HG02642 (cell line): Measurements from ENCODE around the gene NUP210.
"Not testable (repeated sequence)": the region's sequence is repeated elsewhere in the genome, so short reads cannot be mapped to it uniquely, and the experiment has no call there.

ENCODE experiments used
- ATAC-seq: cut with Tn5 transposase; IDR thresholded peaks from one replicate; pipeline ENCODE4 v1.9.1; 2021; ENCODE audit warnings: mild to moderate bottlenecking; ENCODE audit not compliant: unreplicated experiment, poor library complexity

The NUP210 gene

DNA sequence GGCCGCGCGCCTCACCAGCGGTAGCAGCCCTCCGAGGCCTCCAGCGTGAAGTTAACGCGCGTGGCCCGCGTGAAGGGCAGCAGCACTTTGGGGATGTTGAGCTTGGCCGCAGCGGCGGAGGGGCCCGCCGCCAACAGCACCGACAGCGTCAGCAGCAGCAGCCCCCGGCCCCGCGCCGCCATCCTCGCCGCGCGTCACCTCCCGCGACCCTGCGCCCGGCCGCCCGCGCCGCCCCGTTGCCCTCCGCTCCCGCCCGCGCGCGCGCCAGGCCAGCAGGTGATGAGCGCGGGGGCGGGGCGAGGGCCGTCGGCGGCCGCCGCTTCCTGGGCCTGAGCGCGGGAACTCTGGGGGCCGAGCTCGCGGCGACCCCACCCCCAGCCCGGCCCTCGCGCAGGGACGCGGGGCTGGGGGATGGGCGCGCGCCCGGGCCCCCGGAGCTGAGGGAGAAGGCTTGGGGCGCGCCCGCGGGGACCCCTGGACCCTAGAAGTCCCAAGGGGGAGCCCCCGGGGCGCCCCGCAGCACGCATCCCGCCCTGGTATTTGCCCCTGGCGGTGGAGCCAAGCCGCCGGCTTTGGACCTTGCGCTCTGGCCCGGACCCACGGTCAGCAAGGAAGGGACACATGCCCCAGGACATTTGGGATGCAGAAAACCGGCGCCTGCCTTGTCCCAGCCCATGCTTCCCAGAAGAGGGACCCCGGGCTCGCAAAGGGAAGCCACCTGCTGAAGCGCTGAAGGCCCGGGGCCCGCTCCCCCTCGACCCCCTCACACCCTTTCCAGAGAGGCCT, at the start of gene NUP210:
Gene NUP210 (minus strand): TSS at position 278 of the 786 bp plus-strand sequence. CDS start 96 bp downstream, at position 182.
- peak; percentile 65 for ATAC-seq

DNA sequence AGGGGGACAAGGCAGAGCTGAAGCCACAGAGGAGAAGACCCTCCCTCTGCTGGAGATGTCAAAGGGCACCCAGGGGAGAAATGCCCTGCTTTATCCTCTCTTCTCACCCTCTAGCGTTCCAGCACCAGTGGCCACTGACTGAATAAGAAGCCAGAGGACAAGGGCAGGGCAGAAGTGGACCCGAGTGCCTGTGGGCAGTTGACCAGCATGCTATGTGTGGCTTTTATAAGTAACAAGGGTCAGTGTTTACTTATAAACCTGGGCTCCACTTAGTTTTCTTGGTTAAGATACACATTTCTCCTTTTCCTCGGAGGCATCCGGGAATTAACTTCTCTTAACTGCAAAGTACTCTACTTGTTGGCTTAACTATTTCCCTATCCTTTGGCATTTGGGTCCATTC, 46.7 kb upstream of the NUP210 start:
- ATAC-seq = no peak

- no peak for ATAC-seq
Observed at GRCh38 chr3:13465236-13465873, 45.2 kb upstream of the NUP210 start.

DNA sequence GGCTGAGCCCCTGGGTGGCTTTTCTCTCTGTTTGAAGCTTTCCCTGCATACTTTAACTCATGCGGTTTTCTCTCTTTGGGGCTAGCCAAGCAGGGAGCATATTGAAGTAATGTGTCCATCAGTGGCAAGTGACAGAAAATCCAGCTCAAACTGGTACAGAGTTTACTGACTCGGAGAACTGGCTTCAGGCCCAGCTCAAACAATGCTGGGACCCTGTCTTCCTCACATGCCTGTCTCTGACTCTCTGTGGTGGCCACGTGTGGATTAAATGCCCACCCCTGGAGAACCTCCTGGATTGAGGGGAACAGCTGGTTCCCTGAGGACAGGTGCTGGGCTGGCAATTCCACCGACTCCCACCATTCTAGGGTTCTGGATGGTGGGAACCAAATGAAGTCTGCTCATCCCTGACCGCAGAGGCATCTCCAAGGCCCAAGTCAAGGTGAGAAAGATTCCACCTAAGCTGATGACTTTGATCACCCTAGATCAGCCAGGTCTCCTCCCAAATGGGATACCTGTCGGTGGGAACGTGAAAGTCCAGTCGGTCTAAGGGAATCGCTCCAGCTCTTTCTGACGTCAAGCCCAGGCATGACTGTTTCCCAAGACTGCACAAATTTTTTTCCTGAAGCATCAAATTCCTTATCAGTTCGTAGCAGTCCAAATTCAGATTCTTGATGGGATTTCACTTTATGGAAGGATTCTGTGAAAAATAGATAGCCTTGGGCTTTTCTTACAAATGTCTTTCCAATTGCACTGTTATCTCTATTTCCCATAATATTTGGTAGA, 43.7 kb upstream of the NUP210 start:
- ATAC-seq = no peak

DNA sequence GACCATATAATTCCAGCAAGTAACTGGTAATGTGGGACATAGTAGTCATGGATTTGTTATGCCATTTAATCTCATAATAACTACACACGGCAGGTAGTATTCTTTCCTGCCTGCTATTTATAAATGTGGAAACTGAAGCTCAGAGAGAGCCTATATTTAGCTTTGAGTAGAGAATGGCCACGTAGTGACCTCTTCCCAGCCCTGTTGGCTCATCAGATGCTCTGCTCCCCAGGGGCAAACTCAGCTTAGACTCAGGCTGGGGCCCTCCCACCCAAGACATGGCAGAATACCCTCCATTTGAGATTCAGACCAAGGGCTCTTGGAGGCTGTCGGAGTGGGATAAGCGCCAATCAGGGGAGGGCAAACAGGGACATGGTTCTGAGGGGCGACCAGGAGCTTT, 42.7 kb upstream of the NUP210 start:
- no peak for ATAC-seq

- no peak for ATAC-seq
Observed at GRCh38 chr3:13462125-13462629, 42.1 kb upstream of the NUP210 start.

DNA sequence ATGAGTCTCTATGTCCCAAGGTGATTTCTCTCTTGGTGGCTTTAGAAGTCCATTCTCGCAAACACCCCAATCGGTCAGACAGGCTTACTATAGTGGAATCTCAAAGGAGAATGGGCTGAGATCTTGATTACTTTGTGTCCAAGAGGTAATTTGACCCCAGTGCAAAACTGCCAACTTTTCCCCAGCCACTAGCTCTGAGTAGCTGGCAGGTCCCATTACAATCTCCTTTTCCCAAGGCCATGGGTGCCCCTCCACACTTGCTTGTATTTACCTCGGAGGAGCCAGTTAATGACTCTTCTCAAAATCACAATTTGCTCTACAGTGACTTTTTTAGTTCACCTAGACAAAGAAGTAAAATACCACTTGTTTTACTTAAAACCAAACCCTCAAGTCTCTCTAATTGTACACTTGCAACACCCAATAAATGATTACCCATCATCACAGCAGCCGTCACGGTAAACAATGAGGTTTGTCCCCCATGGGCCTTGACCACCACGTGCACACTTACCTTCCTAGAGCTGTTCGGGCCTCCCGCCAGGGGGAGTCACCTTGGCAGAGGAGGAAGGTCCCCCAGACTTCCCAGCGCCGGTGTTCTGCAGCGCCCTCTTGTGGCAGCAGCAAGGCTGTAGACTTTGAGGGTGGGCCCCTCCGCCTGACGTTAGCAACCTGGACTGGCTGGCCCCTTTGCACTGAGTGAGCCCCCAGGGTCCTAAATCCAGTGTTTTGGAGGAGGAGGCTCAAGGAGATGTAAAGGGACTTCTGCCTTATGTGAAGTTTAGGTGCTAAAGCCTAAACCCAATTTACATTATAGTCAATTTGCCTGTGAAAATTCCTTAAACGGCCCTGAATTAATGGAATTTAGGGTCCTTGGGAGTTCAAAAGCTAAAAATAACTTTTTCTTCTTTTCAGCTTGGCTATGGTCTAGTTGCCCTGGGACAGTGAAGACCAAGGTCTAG, 41.3 kb upstream of the NUP210 start:
- peak; percentile 73 for ATAC-seq

GRCh38 chr3:13460341-13460736, 40.2 kb upstream of the NUP210 start:
- ATAC-seq = no peak

DNA sequence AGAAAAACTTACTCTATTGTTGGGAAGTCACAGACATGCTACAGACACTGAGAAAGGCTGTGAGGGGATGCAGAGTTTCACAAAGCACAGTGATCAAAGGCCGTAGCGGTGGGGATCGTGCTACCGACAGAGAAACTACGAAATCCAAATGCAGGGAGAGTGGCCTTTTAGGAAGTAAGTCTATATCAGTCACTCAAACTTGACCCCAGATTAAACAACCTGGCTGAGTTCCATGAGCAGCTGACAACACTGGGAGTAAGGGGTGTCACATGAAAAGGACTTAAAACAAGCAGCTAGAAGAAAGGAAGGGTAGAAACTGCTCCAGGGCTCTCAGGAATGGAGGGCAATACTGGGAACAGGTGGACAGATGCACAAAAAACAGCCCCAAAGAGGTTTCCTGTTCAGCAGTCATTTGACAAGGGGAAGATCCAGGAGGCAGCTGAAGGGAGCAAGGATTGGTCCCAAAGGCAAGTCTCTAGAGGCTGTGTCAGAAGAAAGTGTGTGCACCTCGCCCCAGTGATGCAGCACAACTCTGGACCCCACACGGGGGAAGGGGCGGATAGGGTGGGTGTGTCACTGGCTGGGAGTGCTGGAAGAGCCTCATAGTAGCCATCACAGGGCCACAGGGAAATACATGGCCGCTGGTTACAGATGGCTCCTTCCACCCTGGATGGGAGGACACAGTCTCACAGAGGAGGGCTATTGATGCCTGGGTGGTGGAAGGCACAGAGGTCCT, 39.7 kb upstream of the NUP210 start:
- no peak for ATAC-seq

- ATAC-seq = no peak
Observed at GRCh38 chr3:13457593-13457992, 37.5 kb upstream of the NUP210 start.

DNA sequence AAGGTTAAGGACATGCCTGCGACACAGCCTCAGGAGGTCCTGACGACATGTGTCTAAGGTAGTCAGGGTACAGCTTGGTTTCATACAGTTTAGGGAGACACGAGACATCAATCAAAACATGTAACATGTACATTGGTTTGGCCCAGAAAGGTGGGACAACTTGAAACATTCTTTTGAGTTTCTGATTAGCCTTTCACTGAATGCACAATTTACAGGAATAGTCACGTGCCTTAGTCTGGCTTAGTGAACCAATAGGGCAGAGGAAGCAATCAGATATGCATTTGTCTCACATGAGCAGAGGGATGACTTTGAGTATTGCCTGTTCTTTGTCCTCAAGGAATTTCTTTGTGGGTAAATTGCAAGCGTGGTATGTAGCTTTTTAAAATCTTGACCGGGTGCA, 35.5 kb upstream of the NUP210 start:
- no peak for ATAC-seq

DNA sequence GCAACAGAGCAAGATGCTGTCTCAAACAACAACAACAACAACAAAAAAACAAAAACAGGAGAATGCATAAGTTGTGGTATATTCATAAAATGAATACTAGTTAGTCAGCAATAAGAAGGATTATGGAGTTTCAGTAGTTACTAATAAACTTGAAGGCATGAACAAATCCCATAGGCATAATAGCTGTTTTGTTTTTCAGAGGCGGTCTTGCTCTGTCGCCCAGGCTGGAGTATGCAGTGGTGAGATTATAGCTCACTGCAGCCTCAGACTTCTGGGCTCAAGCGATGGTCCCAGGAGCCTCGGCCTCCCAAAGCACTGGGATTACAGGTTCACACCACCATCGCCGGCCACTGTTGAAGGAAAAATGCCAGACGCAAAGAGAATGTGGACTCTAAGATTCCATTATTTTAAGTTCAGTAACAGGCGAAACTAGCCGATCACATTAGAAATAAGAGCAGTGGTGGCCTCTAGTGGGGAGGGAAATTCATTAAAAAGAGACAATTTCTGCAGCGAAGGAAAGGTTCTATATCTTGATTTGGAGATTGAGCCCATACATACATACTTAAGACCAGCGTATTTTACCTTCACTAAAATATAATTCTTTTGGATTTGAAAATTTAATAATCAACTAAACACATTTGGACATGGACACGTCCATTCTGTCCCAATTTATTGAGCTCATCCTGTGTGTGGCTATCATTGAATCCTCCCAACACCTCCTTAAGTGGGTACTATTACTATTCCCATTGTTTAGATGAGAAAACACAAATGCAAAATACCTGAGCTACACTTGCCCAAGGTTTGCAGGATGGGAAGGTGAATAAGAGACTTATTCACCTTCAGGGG, 32.6 kb upstream of the NUP210 start:
- peak; percentile 27 for ATAC-seq

GRCh38 chr3:13451301-13451673, 31.2 kb upstream of the NUP210 start:
- ATAC-seq = peak; percentile 0

- ATAC-seq = not testable (repeated sequence)
Observed at GRCh38 chr3:13442882-13443281, 22.8 kb upstream of the NUP210 start.

- ATAC-seq = no peak
Observed at GRCh38 chr3:13440204-13440817, 20.2 kb upstream of the NUP210 start.

GRCh38 chr3:13436213-13436612, 16.1 kb upstream of the NUP210 start:
- not testable (repeated sequence) for ATAC-seq

GRCh38 chr3:13433912-13434311, 13.8 kb upstream of the NUP210 start:
- no peak for ATAC-seq

DNA sequence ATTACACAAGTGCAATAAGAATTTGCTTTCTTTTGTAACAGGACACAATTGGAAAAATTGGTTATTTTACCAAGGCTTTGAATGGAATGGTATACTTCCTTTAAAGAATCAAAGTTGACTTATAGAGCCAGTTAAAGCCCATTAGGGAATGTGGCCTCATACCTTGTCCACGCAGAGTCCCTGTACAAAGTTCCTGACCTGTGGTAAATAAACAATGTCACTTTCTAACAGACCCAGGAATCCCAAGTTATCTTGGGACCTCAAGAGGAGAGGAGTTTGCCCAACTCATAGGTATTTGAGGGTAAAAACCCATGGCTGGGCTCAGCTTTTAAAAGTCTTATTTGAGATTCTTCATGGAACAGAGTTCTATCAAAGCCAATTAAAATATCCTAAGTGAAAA, 12.0 kb upstream of the NUP210 start:
- ATAC-seq = no peak
